Measurements from ENCODE around the gene CCDC68. TPM values are rescaled to one million over a fixed set of nuclear protein-coding genes. Genes with fewer than 3 reads are reported as not detected.
A peak's percentile ranks its signal among the peaks of the same experiment; 100 is the strongest.

Gene CCDC68
- total RNA-seq (10 to 100 TPM in 6 of 7 donors, 1 to 10 TPM in 1; 6.7 to 25.3 (median 16.6) TPM), polyA plus RNA-seq (1 to 10 TPM; 2.0 to 6.0 (median 3.7) TPM)
- long read RNA-seq, donor 1 = 0 reads
- long read RNA-seq, donor 2, full-length matches to known transcripts = 1 of 1 reads
- long read RNA-seq, donor 2, partial matches to known transcripts = 0 of 1 reads
- long read RNA-seq, donor 2, other reads (novel, unspliced or antisense) = 0 of 1 reads

DNA sequence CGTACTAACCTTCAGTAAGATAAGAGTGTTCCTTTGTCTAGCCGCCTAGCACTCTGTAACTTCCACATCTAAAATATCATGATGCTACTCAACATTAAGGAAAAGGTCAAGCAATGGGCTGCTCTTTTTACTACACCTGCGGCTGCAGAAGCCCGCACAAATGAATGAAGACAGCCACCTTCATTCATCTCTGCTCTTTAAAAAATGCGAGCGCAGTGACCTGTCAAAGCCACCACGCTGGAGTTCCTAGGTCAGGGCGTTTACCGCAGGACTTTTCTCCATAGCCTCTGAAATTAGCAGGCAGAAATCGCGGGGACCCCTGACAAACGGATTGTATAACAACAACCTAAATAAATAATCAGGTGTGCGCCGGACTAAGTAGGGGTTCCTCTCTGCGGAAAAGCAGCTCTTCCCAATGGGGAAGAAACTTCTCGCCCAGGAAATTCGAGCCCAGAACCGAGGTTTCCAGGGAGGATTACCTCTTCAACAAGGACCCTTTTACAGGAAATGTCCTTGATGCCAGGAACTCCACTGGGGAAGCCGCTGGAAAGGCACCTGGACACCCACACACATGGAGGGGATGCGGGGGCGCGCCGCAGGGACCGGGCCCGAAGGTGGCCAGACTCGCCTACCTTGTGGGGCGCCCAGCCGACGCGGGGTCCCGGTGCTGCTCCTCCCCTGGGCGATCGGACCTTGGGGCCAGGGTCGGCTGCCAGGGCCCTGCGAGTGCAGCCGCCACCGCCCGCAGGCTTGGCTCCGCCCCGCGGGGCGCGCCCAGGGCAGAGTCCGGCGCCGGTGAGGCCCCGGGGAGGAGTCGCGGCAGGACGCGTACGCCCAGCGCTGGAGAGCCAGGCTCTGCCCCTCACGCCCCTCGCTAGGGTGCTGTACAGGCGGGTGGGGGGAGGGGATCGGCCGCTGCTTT lies at the start of gene CCDC68:
TSS of gene CCDC68 (minus strand) at position 758 of the 922 bp plus-strand sequence. CDS start 16,670 bp downstream, outside the sequence.
- TF ChIP-seq POLR2AphosphoS5 (IDR thresholded peaks at IDR 0.05) = peak; percentile 36 to 77 (median 76)
- TF ChIP-seq POLR2A (IDR thresholded peaks at IDR 0.05) = peak in 1 of 3 donors; percentile 45
- TF ChIP-seq, protein P1, sequence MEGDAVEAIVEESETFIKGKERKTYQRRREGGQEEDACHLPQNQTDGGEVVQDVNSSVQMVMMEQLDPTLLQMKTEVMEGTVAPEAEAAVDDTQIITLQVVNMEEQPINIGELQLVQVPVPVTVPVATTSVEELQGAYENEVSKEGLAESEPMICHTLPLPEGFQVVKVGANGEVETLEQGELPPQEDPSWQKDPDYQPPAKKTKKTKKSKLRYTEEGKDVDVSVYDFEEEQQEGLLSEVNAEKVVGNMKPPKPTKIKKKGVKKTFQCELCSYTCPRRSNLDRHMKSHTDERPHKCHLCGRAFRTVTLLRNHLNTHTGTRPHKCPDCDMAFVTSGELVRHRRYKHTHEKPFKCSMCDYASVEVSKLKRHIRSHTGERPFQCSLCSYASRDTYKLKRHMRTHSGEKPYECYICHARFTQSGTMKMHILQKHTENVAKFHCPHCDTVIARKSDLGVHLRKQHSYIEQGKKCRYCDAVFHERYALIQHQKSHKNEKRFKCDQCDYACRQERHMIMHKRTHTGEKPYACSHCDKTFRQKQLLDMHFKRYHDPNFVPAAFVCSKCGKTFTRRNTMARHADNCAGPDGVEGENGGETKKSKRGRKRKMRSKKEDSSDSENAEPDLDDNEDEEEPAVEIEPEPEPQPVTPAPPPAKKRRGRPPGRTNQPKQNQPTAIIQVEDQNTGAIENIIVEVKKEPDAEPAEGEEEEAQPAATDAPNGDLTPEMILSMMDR (IDR thresholded peaks at IDR 0.05 in 8 of 11, conservative IDR thresholded peaks at IDR 0.05 in 3 of 11) = no peak
- WGBS, 5 donors = 9 to 24% (median 10%) methylated on average over 34 to 58 of the region's 58 CpGs
- Histone ChIP-seq H3K4me3 (peak within 1 kb of the TSS; percentile 27 to 71 (median 40)), H3K9me3 (no peaks in the 10 kb centered on the region), H3K27ac (peak within 1 kb of the TSS; percentile 29 to 79 (median 75)), H3K27me3 (replicated peaks in 1 of 7) (peaks cover 0 to 25% (median 12%) of the 10 kb centered on the region in 7 donors), H3K36me3 (no peaks in the 10 kb centered on the region), H3K4me1 (peaks cover 3 to 25% (median 15%) of the 10 kb centered on the region in 6 donors)
- intact Hi-C loops (cut with DNase I; ENCODE audit: low total_unique reads) = no loop called here
- peak; percentile 84 for DNase-seq

DNA sequence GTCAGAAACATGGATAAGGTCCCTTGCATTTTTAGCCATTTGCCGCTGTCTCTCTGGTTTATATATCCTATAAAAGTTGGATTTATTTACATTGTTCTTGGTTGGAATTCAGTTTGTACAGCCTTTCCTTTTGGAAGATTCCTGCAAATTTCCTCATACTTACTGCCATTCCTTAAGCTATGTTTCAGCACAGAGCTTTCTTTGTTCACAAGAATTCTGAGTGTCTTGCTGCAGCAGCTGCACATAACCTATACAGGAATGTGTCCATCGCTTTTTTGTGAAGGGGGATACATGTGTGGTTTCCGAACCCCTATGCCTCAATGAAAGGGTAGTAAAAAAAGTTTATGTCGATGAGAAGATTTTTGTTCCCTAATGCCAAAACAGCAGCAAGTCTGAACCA lies 48.3 kb upstream of the CCDC68 start:
- WGBS, 5 donors = 84 to 97% (median 90%) methylated on average over 4 of the region's 4 CpGs
- H3K4me3 ChIP-seq = no peak overlapping the region
- H3K27ac ChIP-seq = no peak overlapping the region
- no peaks in the 10 kb centered on the region for H3K4me1 ChIP-seq
- no peaks in the 10 kb centered on the region for H3K9me3 ChIP-seq
- no peaks in the 10 kb centered on the region for H3K27me3 ChIP-seq (replicated peaks in 1 of 7)
- no peaks in the 10 kb centered on the region for H3K36me3 ChIP-seq
- TF ChIP-seq POLR2A (IDR thresholded peaks at IDR 0.05) (no peak), POLR2AphosphoS5 (IDR thresholded peaks at IDR 0.05) (no peak)
- TF ChIP-seq, protein P1 (IDR thresholded peaks at IDR 0.05 in 8 of 11, conservative IDR thresholded peaks at IDR 0.05 in 3 of 11) = no peak
- intact Hi-C loops (cut with DNase I; ENCODE audit: low total_unique reads) = no loop called here
- no peak for DNase-seq

DNA sequence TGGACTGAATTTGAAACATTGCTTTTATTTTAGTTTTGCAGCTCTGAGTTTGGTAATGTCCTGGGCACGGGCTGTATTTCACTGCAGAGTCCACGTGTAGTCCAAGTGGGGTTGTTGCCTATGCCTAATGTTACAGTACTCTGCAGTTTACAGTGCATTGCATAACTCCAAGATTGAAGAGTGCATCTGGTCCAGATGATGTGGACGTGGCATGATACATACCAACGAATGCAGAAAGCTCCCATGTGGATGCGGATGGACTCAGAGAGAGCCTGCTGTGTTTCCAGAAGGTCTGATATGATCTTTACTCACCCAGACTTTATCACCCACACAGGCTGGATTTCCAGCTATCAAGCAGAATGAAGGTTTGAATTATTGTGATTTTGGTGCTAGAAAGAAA lies 44.4 kb upstream of the CCDC68 start:
- Histone ChIP-seq H3K27me3 (replicated peaks in 1 of 7) (no peaks in the 10 kb centered on the region), H3K27ac (no peak overlapping the region), H3K4me3 (no peak overlapping the region), H3K9me3 (no peaks in the 10 kb centered on the region), H3K4me1 (no peaks in the 10 kb centered on the region), H3K36me3 (no peaks in the 10 kb centered on the region)
- no peak for DNase-seq
- intact Hi-C loops (cut with DNase I; ENCODE audit: low total_unique reads) = no loop called here
- 83 to 91% (median 87%) methylated on average over 5 of the region's 5 CpGs for WGBS, 5 donors
- no peak for TF ChIP-seq POLR2A (IDR thresholded peaks at IDR 0.05)
- TF ChIP-seq POLR2AphosphoS5 (IDR thresholded peaks at IDR 0.05) = no peak
- TF ChIP-seq, protein P1 (IDR thresholded peaks at IDR 0.05 in 8 of 11, conservative IDR thresholded peaks at IDR 0.05 in 3 of 11) = no peak

- Histone ChIP-seq H3K27ac (no peak overlapping the region), H3K27me3 (replicated peaks in 1 of 7) (no peaks in the 10 kb centered on the region), H3K36me3 (no peaks in the 10 kb centered on the region), H3K9me3 (no peaks in the 10 kb centered on the region), H3K4me1 (no peaks in the 10 kb centered on the region), H3K4me3 (no peak overlapping the region)
- 64 to 93% (median 90%) methylated on average over 3 of the region's 3 CpGs for WGBS, 5 donors
- TF ChIP-seq POLR2A (IDR thresholded peaks at IDR 0.05) (no peak), POLR2AphosphoS5 (IDR thresholded peaks at IDR 0.05) (no peak)
- TF ChIP-seq, protein P1 (IDR thresholded peaks at IDR 0.05 in 8 of 11, conservative IDR thresholded peaks at IDR 0.05 in 3 of 11) = no peak
- intact Hi-C loops (cut with DNase I; ENCODE audit: low total_unique reads) = no loop called here
- DNase-seq = no peak
These were observed 43.0 kb upstream of the CCDC68 start for GRCh38 chr18:55002261-55002660.

Data from spleen (tissue), 13 donors.